Measurements from ENCODE around the gene CCAR1.
"Not testable (repeated sequence)": the region's sequence is repeated elsewhere in the genome, so short reads cannot be mapped to it uniquely, and the experiment has no call there.

CCAR1 gene

DNA sequence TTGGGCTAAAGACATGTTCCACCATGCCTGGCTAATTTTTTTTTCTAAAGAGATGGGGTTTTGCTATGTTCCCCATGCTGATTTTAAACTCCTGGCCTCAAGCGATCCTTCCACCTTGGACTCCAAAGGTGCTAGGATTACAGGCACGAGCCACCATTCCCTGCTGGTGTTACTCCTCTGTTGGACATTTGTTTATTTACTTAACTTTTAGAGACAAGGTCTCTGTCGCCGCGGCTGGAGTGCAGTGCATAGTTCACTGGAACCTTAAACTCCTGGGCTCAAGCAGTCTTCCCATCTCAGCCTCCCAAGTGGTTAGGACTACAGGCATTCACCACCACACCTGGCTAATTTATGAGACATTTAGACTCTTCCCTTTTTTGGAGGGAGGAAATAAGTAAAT, 38.9 kb downstream of the CCAR1 start:
- TF ChIP-seq, protein P1, sequence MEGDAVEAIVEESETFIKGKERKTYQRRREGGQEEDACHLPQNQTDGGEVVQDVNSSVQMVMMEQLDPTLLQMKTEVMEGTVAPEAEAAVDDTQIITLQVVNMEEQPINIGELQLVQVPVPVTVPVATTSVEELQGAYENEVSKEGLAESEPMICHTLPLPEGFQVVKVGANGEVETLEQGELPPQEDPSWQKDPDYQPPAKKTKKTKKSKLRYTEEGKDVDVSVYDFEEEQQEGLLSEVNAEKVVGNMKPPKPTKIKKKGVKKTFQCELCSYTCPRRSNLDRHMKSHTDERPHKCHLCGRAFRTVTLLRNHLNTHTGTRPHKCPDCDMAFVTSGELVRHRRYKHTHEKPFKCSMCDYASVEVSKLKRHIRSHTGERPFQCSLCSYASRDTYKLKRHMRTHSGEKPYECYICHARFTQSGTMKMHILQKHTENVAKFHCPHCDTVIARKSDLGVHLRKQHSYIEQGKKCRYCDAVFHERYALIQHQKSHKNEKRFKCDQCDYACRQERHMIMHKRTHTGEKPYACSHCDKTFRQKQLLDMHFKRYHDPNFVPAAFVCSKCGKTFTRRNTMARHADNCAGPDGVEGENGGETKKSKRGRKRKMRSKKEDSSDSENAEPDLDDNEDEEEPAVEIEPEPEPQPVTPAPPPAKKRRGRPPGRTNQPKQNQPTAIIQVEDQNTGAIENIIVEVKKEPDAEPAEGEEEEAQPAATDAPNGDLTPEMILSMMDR (IDR thresholded peaks at IDR 0.05), result no peak
- TF ChIP-seq ZFX (IDR thresholded peaks at IDR 0.05; ENCODE audit: borderline replicate concordance), result no peak

DNA sequence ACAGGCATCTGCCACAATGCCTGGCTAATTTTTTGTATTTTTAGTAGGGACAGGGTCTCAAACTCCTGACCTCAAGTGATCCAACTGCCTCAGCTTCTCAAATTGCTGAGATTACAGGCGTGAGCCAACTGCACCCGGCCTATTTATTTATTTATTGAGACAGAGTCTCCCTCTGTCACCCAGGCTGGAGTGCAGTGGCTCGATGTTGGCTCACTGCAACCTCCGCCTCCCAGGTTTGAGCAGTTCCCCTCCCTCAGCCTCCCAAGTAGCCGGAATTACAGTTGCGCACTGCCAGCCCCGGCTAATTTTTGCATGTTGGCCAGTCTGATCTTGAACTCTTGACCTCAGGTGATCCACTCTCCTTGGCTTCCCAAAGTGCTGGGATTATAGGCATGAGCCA, 46.4 kb downstream of the CCAR1 start:
- H3K27ac ChIP-seq, result not testable (repeated sequence)

More for the DNA sequence above, 38.9 kb downstream of the CCAR1 start:
- no peak overlapping the region for H3K27ac ChIP-seq

DNA sequence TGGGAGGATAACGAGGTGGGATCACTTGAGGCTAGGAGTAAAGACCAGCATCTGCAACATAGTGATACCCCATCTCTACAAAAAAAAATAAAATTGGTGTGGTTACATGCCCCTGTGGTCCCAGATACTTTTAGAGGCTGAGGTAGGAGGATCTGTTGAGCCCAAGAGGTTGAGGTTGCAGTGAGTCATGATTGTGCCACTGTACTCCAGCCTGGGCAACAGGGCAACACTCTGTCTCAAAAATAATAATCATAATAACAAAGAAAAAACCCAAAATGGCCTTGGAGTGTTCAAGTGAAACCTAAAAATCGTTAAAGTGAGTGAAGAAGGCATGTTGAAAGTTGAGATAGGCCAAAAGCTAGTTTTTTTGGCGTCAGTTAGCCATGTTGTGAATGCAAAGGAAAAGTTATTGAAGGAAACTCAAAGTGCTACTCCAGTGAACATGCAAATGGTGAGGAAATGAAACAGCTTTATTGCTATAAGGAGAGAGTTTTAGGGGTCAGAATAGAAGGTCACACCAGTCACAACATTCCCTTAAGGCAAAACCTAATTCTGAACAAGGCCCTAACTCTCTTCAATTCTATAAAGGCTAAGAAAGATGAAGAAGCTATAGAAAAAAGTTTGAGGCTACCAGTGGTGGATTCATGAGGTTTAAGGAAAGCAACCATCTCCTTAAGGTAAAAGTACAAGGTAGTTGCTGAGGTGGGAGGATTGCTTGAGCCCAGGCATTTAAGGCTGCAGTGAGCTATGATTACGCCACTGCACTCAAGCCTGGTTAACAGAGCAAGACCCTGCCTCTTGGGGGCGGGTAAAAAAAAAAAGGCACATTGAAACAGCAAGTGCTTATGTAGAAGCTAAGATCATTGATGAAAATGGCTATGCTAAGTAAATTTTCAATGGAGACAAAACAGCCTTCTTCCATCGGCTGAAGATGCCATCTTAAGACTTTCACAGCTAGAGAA, 60.9 kb downstream of the CCAR1 start:
- no peak overlapping the region for H3K27ac ChIP-seq
- TF ChIP-seq ZFX (IDR thresholded peaks at IDR 0.05; ENCODE audit: borderline replicate concordance), result no peak
- TF ChIP-seq, protein P1 (IDR thresholded peaks at IDR 0.05), result no peak

DNA sequence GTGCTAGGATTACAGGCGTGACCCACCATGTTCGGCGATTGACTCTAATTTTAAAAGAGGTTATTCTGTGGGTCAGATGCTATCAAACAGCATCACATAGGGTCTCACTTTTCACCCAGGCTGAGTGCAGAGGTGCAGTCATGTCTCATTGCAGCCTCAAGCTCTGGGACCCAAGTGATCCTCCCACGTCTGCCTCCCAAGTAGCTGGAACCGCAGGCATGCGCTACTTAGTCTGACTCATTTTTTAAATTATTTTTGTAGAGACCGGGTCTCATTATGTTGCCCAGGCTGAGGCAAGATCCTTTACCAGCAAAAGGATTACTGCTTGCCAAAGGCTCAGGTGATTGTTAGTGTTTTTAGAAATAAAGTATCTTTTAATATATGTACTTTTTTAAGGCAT, 63.4 kb downstream of the CCAR1 start:
- no peak for TF ChIP-seq ZFX (IDR thresholded peaks at IDR 0.05; ENCODE audit: borderline replicate concordance)
- TF ChIP-seq, protein P1 (IDR thresholded peaks at IDR 0.05), result no peak
- no peak overlapping the region for H3K27ac ChIP-seq

DNA sequence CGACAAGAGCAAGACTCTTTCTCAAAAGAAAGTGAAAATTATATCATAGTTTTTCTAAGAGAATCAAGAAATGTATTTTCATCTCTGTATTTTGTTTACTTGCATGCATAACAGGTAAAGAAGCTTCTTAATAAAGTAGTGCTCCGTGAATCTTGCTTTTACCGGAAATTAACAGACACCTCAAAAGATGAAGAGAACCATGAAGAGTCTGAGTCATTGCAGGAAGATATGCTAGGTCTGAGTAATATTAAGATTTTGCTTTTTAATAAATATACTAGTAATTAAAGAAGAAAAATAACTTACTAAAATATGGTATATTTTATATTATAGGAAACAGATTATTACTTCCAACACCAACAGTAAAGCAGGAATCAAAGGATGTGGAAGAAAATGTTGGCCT, 66.8 kb downstream of the CCAR1 start:
- no peak for TF ChIP-seq ZFX (IDR thresholded peaks at IDR 0.05; ENCODE audit: borderline replicate concordance)
- TF ChIP-seq, protein P1 (IDR thresholded peaks at IDR 0.05), result no peak

DNA sequence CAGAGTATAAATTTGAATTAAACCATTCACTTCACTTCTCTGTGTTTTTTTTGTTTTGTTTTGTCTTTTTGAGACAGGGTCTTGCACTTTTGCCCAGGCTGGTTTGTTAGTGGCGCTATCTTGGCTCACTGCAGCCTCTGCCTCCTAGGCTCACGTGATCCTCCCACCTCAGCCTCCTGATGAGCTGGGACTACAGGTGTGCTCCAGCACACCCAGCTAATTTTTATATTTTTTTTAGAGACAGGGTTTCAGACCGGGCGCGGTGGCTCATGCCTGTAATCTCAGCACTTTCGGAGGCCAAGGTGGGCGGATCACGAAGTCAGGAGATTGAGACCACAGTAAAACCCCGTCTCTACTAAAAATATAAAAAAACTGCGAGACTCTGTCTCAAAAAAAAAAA, 69.4 kb downstream of the CCAR1 start:
- no peak overlapping the region for H3K27ac ChIP-seq
- TF ChIP-seq, protein P1 (IDR thresholded peaks at IDR 0.05), result no peak
- no peak for TF ChIP-seq ZFX (IDR thresholded peaks at IDR 0.05; ENCODE audit: borderline replicate concordance)

More for the DNA sequence above, 66.8 kb downstream of the CCAR1 start:
- no peak overlapping the region for H3K27ac ChIP-seq

DNA sequence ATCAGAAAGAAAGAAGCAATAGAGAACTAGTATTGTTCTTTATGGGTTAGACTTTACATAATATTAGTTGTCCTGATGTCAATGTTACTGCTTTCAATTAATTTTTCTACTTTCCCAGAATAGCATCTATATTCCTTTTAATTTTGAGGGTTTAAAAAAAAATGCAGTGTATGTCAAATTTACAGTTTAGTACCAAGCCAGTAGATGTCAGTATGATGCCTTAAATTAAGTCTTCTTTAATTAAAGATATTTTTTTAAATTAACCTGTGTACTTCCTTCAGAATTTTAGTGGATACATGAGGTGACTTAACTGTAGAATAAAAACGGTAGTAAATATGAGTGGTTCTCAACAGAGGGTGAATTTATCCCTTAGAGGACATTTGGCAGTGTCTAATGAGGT, 71.1 kb downstream of the CCAR1 start:
- H3K27ac ChIP-seq, result no peak overlapping the region
- TF ChIP-seq, protein P1 (IDR thresholded peaks at IDR 0.05), result peak; percentile 28; the same call in 1 of the 2 replicates
- TF ChIP-seq ZFX (IDR thresholded peaks at IDR 0.05; ENCODE audit: borderline replicate concordance), result no peak

Measured in 22Rv1 (cell line).